Measurements from ENCODE around the gene RGS7.

DNA sequence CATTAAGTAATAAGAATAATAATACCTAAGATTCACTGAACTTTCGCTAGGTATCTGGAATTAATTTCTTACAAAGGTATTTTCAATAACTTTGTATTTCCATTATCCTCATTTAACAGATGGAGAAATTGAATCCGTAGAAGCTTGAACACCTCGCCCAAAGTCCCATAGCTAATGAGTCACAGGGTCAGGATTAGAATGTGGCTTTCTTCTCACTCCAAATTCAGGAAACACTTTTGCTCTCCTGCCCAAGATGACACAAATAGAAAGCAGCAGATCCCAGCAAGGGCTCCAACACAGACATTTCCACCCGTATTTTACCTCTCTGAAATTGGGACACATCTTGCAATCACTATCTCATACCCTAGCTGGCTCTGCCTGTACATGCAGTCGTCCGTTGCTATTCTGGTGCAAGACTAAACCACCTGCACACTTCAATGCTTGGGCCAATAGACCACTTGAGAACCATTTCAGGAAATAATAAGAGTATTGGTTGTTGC, 619.2 kb downstream of the RGS7 start:
- TF ChIP-seq EZH2 (IDR thresholded peaks at IDR 0.05; ENCODE audit: borderline replicate concordance, insufficient read depth, low read length, poor library complexity, severe bottlenecking) (no peak), POLR2AphosphoS5 (IDR thresholded peaks at IDR 0.05) (no peak), EP300 (conservative IDR thresholded peaks at IDR 0.05; ENCODE audit: poor library complexity, severe bottlenecking) (no peak), SMC3 (conservative IDR thresholded peaks at IDR 0.05; ENCODE audit: poor library complexity) (no peak), RAD21 (conservative IDR thresholded peaks at IDR 0.05) (no peak)
- TF ChIP-seq, protein P1, sequence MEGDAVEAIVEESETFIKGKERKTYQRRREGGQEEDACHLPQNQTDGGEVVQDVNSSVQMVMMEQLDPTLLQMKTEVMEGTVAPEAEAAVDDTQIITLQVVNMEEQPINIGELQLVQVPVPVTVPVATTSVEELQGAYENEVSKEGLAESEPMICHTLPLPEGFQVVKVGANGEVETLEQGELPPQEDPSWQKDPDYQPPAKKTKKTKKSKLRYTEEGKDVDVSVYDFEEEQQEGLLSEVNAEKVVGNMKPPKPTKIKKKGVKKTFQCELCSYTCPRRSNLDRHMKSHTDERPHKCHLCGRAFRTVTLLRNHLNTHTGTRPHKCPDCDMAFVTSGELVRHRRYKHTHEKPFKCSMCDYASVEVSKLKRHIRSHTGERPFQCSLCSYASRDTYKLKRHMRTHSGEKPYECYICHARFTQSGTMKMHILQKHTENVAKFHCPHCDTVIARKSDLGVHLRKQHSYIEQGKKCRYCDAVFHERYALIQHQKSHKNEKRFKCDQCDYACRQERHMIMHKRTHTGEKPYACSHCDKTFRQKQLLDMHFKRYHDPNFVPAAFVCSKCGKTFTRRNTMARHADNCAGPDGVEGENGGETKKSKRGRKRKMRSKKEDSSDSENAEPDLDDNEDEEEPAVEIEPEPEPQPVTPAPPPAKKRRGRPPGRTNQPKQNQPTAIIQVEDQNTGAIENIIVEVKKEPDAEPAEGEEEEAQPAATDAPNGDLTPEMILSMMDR (IDR thresholded peaks at IDR 0.05; ENCODE audit: poor library complexity, severe bottlenecking), result no peak
- TF ChIP-seq, protein P2, sequence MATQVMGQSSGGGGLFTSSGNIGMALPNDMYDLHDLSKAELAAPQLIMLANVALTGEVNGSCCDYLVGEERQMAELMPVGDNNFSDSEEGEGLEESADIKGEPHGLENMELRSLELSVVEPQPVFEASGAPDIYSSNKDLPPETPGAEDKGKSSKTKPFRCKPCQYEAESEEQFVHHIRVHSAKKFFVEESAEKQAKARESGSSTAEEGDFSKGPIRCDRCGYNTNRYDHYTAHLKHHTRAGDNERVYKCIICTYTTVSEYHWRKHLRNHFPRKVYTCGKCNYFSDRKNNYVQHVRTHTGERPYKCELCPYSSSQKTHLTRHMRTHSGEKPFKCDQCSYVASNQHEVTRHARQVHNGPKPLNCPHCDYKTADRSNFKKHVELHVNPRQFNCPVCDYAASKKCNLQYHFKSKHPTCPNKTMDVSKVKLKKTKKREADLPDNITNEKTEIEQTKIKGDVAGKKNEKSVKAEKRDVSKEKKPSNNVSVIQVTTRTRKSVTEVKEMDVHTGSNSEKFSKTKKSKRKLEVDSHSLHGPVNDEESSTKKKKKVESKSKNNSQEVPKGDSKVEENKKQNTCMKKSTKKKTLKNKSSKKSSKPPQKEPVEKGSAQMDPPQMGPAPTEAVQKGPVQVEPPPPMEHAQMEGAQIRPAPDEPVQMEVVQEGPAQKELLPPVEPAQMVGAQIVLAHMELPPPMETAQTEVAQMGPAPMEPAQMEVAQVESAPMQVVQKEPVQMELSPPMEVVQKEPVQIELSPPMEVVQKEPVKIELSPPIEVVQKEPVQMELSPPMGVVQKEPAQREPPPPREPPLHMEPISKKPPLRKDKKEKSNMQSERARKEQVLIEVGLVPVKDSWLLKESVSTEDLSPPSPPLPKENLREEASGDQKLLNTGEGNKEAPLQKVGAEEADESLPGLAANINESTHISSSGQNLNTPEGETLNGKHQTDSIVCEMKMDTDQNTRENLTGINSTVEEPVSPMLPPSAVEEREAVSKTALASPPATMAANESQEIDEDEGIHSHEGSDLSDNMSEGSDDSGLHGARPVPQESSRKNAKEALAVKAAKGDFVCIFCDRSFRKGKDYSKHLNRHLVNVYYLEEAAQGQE (IDR thresholded peaks at IDR 0.05; ENCODE audit: borderline replicate concordance), result no peak
